Caco-2 (cell line): ENCODE measurements around the gene SERTAD2. TPM values are rescaled to one million over a fixed set of nuclear protein-coding genes. Genes with fewer than 3 reads are reported as not detected.

Source experiments
- BruUV-seq: library from RNA; stranded (reverse); fragments of 400-500 nt; replicated peaks from 2 replicates; lab custom pipeline; 2021; lab: Mats Ljungman, UMichigan
- CTCF ChIA-PET: fragments of 300-600 bp; sonication (Branson Sonifier 250); formaldehyde crosslinking; loops from one replicate; lab custom pipeline; 2022; ENCODE audit warnings: antibody characterized with exemption; lab: Charles Lee
- POLR2A ChIA-PET: fragments of 300-600 bp; sonication (Branson Sonifier 250); formaldehyde crosslinking; loops from one replicate; lab custom pipeline; 2022; ENCODE audit warnings: antibody characterized with exemption; lab: Charles Lee
- DNase-seq, 2 experiments: peaks; one replicate each; pipeline versions ENCODE4 v3.0.0 to v3.0.0-alpha.2; 2020 to 2022
- H3K27me3 ChIP-seq: replicated peaks from 2 replicates; pipeline ENCODE4 v1.6.0; 2011; ENCODE audit warnings: low read length; ENCODE audit not compliant: control insufficient read depth, insufficient read depth
- H3K36me3 ChIP-seq: 2 replicates; pipeline ENCODE4 v1.5.1; 2011; ENCODE audit warnings: low read length; ENCODE audit not compliant: control insufficient read depth, insufficient read depth
- H3K4me1 ChIP-seq: fragments of 250-450 bp; sonication (Bioruptor Pico); 2 replicates; pipeline ENCODE4 v1.5.1; 2020; ENCODE audit warnings: mild to moderate bottlenecking
- H3K4me3 ChIP-seq: 2 replicates; pipeline ENCODE4 v1.5.1; 2011; ENCODE audit warnings: low read depth, mild to moderate bottlenecking, control low read depth, low read length
- H3K9me3 ChIP-seq: fragments of 250-450 bp; sonication (Bioruptor Pico); 2 replicates; pipeline ENCODE4 v1.5.1; 2020; ENCODE audit warnings: mild to moderate bottlenecking, moderate library complexity
- H3K27ac Mint-ChIP-seq: one replicate; pipeline ENCODE4 v1.8.0; 2022; ENCODE audit warnings: mixed read lengths; ENCODE audit not compliant: unreplicated experiment
- H3K27me3 Mint-ChIP-seq: one replicate; pipeline ENCODE4 v1.8.0; 2022; ENCODE audit warnings: mixed read lengths; ENCODE audit not compliant: insufficient read depth, unreplicated experiment
- H3K36me3 Mint-ChIP-seq: one replicate; pipeline ENCODE4 v1.8.0; 2022; ENCODE audit warnings: mild to moderate bottlenecking, mixed read lengths; ENCODE audit not compliant: insufficient read depth, unreplicated experiment
- H3K4me1 Mint-ChIP-seq: one replicate; pipeline ENCODE4 v1.8.0; 2022; ENCODE audit warnings: low read depth, mixed read lengths; ENCODE audit not compliant: unreplicated experiment
- H3K4me3 Mint-ChIP-seq: one replicate; pipeline ENCODE4 v1.8.0; 2022; ENCODE audit warnings: mild to moderate bottlenecking, moderate library complexity, mixed read lengths; ENCODE audit not compliant: unreplicated experiment
- H3K9me3 Mint-ChIP-seq: one replicate; pipeline ENCODE4 v1.8.0; 2022; ENCODE audit warnings: mixed read lengths; ENCODE audit not compliant: unreplicated experiment
- intact Hi-C: fragments of 100-400 bp; cut with micrococcal nuclease; formaldehyde crosslinking; loops from one replicate; pipeline ENCODE4 v1.10.0; 2022; ENCODE audit not compliant: unreplicated experiment
- total RNA-seq: library from RNA; stranded (reverse); gene quantifications from 2 replicates; pipeline ENCODE4 v1.2.3, GENCODE V29; 2022
- TF ChIP-seq, protein P1 (sequence below), 2 experiments: fragments of 200-600 bp in 1 of 2; IDR thresholded peaks; 1 replicate in 1 of 2; 2 replicates in 1 of 2; pipeline versions ENCODE4 v1.5.1 to v1.8.0; 2011 to 2022; ENCODE audit warnings: antibody characterized with exemption in 1 of 2, control low read depth in 1 of 2, inconsistent platforms in 1 of 2, low read depth in 1 of 2, low read length in 1 of 2, mild to moderate bottlenecking in 1 of 2, moderate library complexity in 1 of 2; ENCODE audit not compliant: insufficient read depth in 1 of 2, severe bottlenecking in 1 of 2, unreplicated experiment in 1 of 2

The SERTAD2 gene
- total RNA-seq, 1 experiment from 2014 or later = 25.8 TPM

DNA sequence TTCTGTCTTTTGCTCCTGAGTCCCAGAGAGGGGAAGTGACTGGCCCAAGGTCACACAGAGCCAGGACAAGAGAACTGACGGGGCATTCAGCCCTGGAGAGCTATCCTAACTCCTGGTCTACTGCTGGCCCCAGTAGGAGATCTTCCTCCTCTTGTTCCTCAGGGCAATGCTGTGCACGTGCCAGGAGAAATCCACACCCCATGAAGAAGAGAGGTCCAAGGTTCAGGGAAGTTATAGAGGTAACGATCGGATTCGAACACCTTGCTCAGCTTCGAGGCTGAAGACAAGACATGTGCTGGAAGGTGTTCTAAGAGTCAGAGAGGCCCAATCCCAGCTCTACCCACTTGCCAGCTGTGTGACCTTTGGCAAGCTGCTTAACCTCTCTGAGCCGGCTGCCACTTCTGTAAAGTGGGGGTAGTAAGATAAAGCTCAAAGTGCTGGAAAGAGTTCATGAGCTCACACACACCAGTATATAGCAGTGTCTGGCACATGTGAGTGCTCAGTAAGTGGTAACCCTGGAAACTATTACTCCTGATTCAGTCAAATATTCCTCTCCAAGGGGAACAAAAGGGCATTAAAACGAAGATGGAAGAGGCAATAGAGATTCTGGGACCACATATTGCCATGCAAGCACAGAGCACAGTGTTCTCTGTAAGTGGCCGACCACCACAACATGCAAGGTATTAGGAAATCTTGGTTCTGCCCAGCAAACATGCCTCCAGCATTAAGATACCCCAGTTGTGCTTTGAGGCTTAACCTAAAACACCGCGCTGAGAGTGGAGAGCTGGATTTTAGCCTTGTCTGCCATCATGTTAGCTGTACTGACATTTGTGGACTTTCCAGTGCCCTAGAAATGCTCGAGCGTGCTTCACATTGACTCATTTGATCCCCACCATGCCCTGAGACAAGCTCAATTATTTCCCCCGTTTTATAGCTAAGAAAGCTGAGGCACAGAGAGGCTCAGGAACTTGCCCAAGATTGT is 25.6 kb downstream of the SERTAD2 start:
- Histone ChIP-seq H3K36me3 (peaks cover 1% of the 10 kb centered on the region; the same call in 1 of the 2 replicates), H3K4me1 (no peaks in the 10 kb centered on the region), H3K9me3 (no peaks in the 10 kb centered on the region), H3K4me3 (no peak overlapping the region), H3K27me3 (no peaks in the 10 kb centered on the region)
- H3K27me3 Mint-ChIP-seq = no peaks in the 10 kb centered on the region
- H3K36me3 Mint-ChIP-seq = peaks cover 31% of the 10 kb centered on the region
- intact Hi-C loops = no loop called here
- POLR2A ChIA-PET = no interaction called here
- CTCF ChIA-PET = no interaction called here
- BruUV-seq = no TSS peak
- H3K4me3 Mint-ChIP-seq = no peak overlapping the region
- H3K9me3 Mint-ChIP-seq = no peaks in the 10 kb centered on the region
- TF ChIP-seq, protein P1, sequence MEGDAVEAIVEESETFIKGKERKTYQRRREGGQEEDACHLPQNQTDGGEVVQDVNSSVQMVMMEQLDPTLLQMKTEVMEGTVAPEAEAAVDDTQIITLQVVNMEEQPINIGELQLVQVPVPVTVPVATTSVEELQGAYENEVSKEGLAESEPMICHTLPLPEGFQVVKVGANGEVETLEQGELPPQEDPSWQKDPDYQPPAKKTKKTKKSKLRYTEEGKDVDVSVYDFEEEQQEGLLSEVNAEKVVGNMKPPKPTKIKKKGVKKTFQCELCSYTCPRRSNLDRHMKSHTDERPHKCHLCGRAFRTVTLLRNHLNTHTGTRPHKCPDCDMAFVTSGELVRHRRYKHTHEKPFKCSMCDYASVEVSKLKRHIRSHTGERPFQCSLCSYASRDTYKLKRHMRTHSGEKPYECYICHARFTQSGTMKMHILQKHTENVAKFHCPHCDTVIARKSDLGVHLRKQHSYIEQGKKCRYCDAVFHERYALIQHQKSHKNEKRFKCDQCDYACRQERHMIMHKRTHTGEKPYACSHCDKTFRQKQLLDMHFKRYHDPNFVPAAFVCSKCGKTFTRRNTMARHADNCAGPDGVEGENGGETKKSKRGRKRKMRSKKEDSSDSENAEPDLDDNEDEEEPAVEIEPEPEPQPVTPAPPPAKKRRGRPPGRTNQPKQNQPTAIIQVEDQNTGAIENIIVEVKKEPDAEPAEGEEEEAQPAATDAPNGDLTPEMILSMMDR (IDR thresholded peaks at IDR 0.05; ENCODE audit: insufficient read depth in 1 of 2, low read depth in 1 of 2, low read length in 1 of 2, severe bottlenecking in 1 of 2, unreplicated experiment in 1 of 2) = no peak
- H3K27ac Mint-ChIP-seq = no peak overlapping the region
- DNase-seq = no peak
- peaks cover 7% of the 10 kb centered on the region for H3K4me1 Mint-ChIP-seq

DNA sequence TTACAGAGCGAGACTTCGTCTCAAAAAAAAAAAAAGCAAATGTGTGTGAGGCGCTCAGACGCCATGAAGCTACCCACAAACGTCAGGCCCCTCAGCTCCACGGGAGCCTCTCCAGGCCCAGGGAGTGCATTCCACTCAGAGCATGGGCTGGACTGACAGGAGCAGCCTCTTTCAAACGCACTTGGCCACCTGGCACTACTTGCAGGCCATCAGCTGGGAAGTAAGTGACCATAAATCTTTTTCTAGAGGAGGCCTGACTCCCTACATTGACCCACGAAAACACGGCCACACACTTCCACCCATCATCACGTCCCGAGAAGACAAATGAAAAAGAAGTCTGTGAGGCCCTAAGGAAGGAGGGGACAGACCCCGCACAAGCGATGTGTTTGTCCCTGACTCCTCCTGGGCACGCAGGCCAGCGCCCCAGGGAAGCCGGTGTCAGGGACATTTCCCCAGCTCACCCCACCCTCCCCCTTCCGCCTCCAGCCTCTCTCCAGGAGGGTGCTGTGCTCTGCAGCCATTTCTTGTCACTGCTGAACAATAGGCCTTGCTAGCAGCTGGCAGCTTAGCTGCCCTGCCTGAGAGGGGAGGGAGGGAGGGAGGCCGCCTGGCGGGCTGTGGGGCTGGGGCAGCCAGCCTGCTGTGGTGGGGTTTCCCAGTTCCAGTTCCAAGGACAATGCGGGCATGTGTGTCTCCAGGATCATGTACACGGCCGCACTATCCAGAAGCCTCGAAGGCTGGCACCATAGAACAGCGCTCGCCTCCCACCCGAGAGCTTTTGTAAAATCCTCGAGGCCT is 26.6 kb downstream of the SERTAD2 start:
- Mint-ChIP-seq H3K27ac (no peak overlapping the region), H3K9me3 (no peaks in the 10 kb centered on the region), H3K27me3 (no peaks in the 10 kb centered on the region), H3K36me3 (peaks cover 28% of the 10 kb centered on the region), H3K4me1 (peaks cover 7% of the 10 kb centered on the region), H3K4me3 (no peak overlapping the region)
- no peaks in the 10 kb centered on the region for H3K27me3 ChIP-seq
- no TSS peak for BruUV-seq
- no peak overlapping the region for H3K4me3 ChIP-seq
- peaks cover 1% of the 10 kb centered on the region; the same call in 1 of the 2 replicates for H3K36me3 ChIP-seq
- ChIA-PET CTCF (interaction anchor here (0.6 to 2.1 kb wide), 2 partner anchors 16 to 103 kb away, joined by 5 read pairs; partner anchors contain the start of gene AFTPH), POLR2A (no interaction called here)
- intact Hi-C loops = no loop called here
- TF ChIP-seq, protein P1 (IDR thresholded peaks at IDR 0.05; ENCODE audit: insufficient read depth in 1 of 2, low read depth in 1 of 2, low read length in 1 of 2, severe bottlenecking in 1 of 2, unreplicated experiment in 1 of 2) = no peak
- H3K9me3 ChIP-seq = no peaks in the 10 kb centered on the region
- no peak for DNase-seq
- H3K4me1 ChIP-seq = no peaks in the 10 kb centered on the region
